ENCODE data around the gene HCRTR1. TPM values are rescaled to one million over a fixed set of nuclear protein-coding genes. Genes with fewer than 3 reads are reported as not detected.

The HCRTR1 gene
- total and polyA plus RNA-seq, 10 of the 15 experiments (the other 5 are each of a cell fraction or from before 2014, with no cell fraction given), result not detected

- H3K36me3 ChIP-seq (ENCODE audit: control insufficient read depth in 2 of 2, insufficient read depth in 2 of 2, low read length in 1 of 2), result no peaks in the 10 kb centered on the region
- ChIA-PET CTCF (interaction anchor here (1.0 kb wide), 1 partner anchor 34 kb away, joined by 3 read pairs; no protein-coding TSS in a partner anchor), SMC1A (ENCODE audit: uncharacterized antibody, unreplicated experiment) (interaction anchor here (1.1 kb wide), 1 partner anchor 14 kb away, joined by 3 read pairs; no protein-coding TSS in a partner anchor), POLR2A (no interaction called here), RAD21 (ENCODE audit: unreplicated experiment) (no interaction called here)
- ATAC-seq (no peak), FAIRE-seq (no peak), DNase-seq (ENCODE audit: low read depth, low spot score) (no peak)
- intact Hi-C loops (cut with micrococcal nuclease; ENCODE audit: unreplicated experiment) (no loop called here), in situ Hi-C loops (cut with MboI) (no loop called here)
- no peaks in the 10 kb centered on the region for H4K20me1 ChIP-seq (ENCODE audit: control insufficient read depth, insufficient read depth)
- H3K4me2 ChIP-seq (ENCODE audit: control insufficient read depth, insufficient read depth), result no peak overlapping the region
- H3K9ac ChIP-seq (ENCODE audit: control insufficient read depth, insufficient read depth, low read length), result no peak overlapping the region
- H2AFZ ChIP-seq (ENCODE audit: control insufficient read depth, low read depth, low read length), result no peak overlapping the region
- no TSS peak for BruUV-seq (replicated peaks)
- H3K27ac ChIP-seq (ENCODE audit: control insufficient read depth, insufficient read depth), result no peak overlapping the region
- H3K4me3 ChIP-seq, result no peak overlapping the region
- 38% methylated on average over 16 of the region's 16 CpGs for WGBS (ENCODE audit: insufficient coverage, insufficient replicate concordance, low lambda C conversion rate, missing lambda C conversion rate)
- TF ChIP-seq RAD51 (IDR thresholded peaks at IDR 0.05) (no peak), ATF7 (IDR thresholded peaks at IDR 0.05; ENCODE audit: low read depth) (no peak), MXI1 (IDR thresholded peaks at IDR 0.05; ENCODE audit: low read depth, low read length) (no peak), RFX5 (IDR thresholded peaks at IDR 0.05; ENCODE audit: low read depth, low read length) (no peak), ATF2 (IDR thresholded peaks at IDR 0.05; ENCODE audit: low read length) (no peak), RELA (IDR thresholded peaks at IDR 0.05; ENCODE audit: borderline replicate concordance, partially characterized antibody) (no peak), MAX (IDR thresholded peaks at IDR 0.05; ENCODE audit: low read depth, low read length) (no peak), GABPA (IDR thresholded peaks at IDR 0.05; ENCODE audit: low read depth) (no peak), STAT1 (conservative IDR thresholded peaks at IDR 0.05) (no peak)
- TF ChIP-seq, protein P1, sequence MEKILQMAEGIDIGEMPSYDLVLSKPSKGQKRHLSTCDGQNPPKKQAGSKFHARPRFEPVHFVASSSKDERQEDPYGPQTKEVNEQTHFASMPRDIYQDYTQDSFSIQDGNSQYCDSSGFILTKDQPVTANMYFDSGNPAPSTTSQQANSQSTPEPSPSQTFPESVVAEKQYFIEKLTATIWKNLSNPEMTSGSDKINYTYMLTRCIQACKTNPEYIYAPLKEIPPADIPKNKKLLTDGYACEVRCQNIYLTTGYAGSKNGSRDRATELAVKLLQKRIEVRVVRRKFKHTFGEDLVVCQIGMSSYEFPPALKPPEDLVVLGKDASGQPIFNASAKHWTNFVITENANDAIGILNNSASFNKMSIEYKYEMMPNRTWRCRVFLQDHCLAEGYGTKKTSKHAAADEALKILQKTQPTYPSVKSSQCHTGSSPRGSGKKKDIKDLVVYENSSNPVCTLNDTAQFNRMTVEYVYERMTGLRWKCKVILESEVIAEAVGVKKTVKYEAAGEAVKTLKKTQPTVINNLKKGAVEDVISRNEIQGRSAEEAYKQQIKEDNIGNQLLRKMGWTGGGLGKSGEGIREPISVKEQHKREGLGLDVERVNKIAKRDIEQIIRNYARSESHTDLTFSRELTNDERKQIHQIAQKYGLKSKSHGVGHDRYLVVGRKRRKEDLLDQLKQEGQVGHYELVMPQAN (conservative IDR thresholded peaks at IDR 0.05), result no peak
- H3K4me1 ChIP-seq (ENCODE audit: control insufficient read depth, insufficient read depth, low read length), result no peaks in the 10 kb centered on the region
- H3K9me3 ChIP-seq (replicated peaks; ENCODE audit: control insufficient read depth, insufficient read depth, low read length), result no peaks in the 10 kb centered on the region
- H3K79me2 ChIP-seq (ENCODE audit: control insufficient read depth, insufficient read depth, low read length), result no peaks in the 10 kb centered on the region
- H3K27me3 ChIP-seq (replicated peaks in 1 of 2; ENCODE audit: control insufficient read depth in 2 of 2, insufficient read depth in 2 of 2, low read length in 1 of 2), result no peaks in the 10 kb centered on the region; a peak in 2 of 4 replicates
Observed at GRCh38 chr1:31583082-31583994, 34.2 kb upstream of the HCRTR1 start.
